Measurements from ENCODE around the gene STEAP4.

GRCh38 chr7:88350118-88350517 lies 43.4 kb upstream of the STEAP4 start:
- TF ChIP-seq ESRRA (IDR thresholded peaks at IDR 0.05; ENCODE audit: borderline replicate concordance, low read length) (no peak), POLR2A (IDR thresholded peaks at IDR 0.05; ENCODE audit: low read length) (no peak), CTCF (IDR thresholded peaks at IDR 0.05) (no peak), EP300 (IDR thresholded peaks at IDR 0.05) (no peak), RFX5 (IDR thresholded peaks at IDR 0.05) (no peak), RAD21 (conservative IDR thresholded peaks at IDR 0.05 in 1 of 2, IDR thresholded peaks at IDR 0.05 in 1 of 2) (no peak), REST (IDR thresholded peaks at IDR 0.05) (no peak), BHLHE40 (IDR thresholded peaks at IDR 0.05; ENCODE audit: low read depth, low read length) (no peak)

Measured in A549 (cell line).